Spleen (tissue), 7 donors: Measurements from ENCODE around the gene MON1B.

Experiments used
- CTCF ChIP-seq, 11 experiments: fragments of 200-600 bp in 7 of 11; fragments of 450-650 bp in 4 of 11; sonication (generic) in 4 of 11; IDR thresholded peaks in 8 of 11; conservative IDR thresholded peaks in 3 of 11; 1 replicate in 7 of 11; 2 replicates in 4 of 11; pipeline versions ENCODE4 v1.4.0 to v1.8.0; 2016 to 2021; ENCODE audit warnings: antibody characterized with exemption in 11 of 11, inconsistent platforms in 4 of 11, mild to moderate bottlenecking in 1 of 11
- POLR2A ChIP-seq, 3 donors: fragments of 450-650 bp; IDR thresholded peaks; one replicate each; pipeline ENCODE4 v1.5.1; 2017; ENCODE audit warnings: antibody characterized with exemption in 3 of 3, mild to moderate bottlenecking in 1 of 3
- POLR2AphosphoS5 ChIP-seq, 3 donors: sonication (generic); formaldehyde crosslinking; IDR thresholded peaks; one replicate each; pipeline ENCODE4 v1.5.1; 2017; ENCODE audit warnings: antibody characterized with exemption in 3 of 3
- donor health status: DM: no; HTN: no; CAD: no; lungs with moderate emphysema.
- donor health status: DM: no; HTN: no; CAD: no.
- donor health status: DM: no; HTN: no; CAD: no.

GRCh38 chr16:77238593-77238992 lies 47.6 kb downstream of the MON1B start:
- TF ChIP-seq CTCF (IDR thresholded peaks at IDR 0.05 in 8 of 11, conservative IDR thresholded peaks at IDR 0.05 in 3 of 11) (no peak), POLR2A (IDR thresholded peaks at IDR 0.05) (no peak), POLR2AphosphoS5 (IDR thresholded peaks at IDR 0.05) (no peak)
